ENCODE measurements around the gene VPS26C. TPM values are rescaled to one million over a fixed set of nuclear protein-coding genes. Genes with fewer than 3 reads are reported as not detected.

VPS26C gene
- total and polyA plus RNA-seq, 2 of the 8 experiments (the other 6 are each of a cell fraction or from before 2014, with no cell fraction given), result 43.5 to 71.6 TPM

GRCh38 chr21:37208741-37209225 is 58.4 kb downstream of the VPS26C start:
- POLR2A ChIA-PET (ENCODE audit: partially characterized antibody), result no interaction called here
- no peak for TF ChIP-seq TEAD4 (IDR thresholded peaks at IDR 0.05; ENCODE audit: low read depth, low read length)
- TF ChIP-seq CTBP2 (IDR thresholded peaks at IDR 0.05; ENCODE audit: borderline replicate concordance, insufficient read depth, insufficient read length, low read length), result no peak
- no peak for TF ChIP-seq EP300 (IDR thresholded peaks at IDR 0.05; ENCODE audit: borderline replicate concordance in 1 of 2, low read depth in 2 of 2, low read length in 2 of 2)
- TF ChIP-seq POLR2A (IDR thresholded peaks at IDR 0.05; ENCODE audit: control extremely low read depth in 1 of 2, low read depth in 2 of 2, low read length in 2 of 2), result no peak
- TF ChIP-seq BACH1 (IDR thresholded peaks at IDR 0.05; ENCODE audit: low read length), result no peak
- no peak for TF ChIP-seq CTCF (IDR thresholded peaks at IDR 0.05; ENCODE audit: control extremely low read depth in 1 of 3, insufficient read depth in 1 of 3, low read depth in 1 of 3, low read length in 3 of 3)
- TF ChIP-seq EZH2 (IDR thresholded peaks at IDR 0.05; ENCODE audit: low read depth, low read length, severe bottlenecking), result no peak
- no peak for TF ChIP-seq SRF (IDR thresholded peaks at IDR 0.05; ENCODE audit: low read depth, low read length)
- no peak for TF ChIP-seq SP1 (IDR thresholded peaks at IDR 0.05; ENCODE audit: low read depth, low read length)
- no peak for TF ChIP-seq HDAC2 (IDR thresholded peaks at IDR 0.05; ENCODE audit: borderline replicate concordance in 1 of 2, low read depth in 2 of 2, low read length in 2 of 2)
- TF ChIP-seq JUN (IDR thresholded peaks at IDR 0.05; ENCODE audit: low read depth, low read length), result no peak
- TF ChIP-seq CREB1 (IDR thresholded peaks at IDR 0.05), result no peak
- H3K27ac ChIP-seq (ENCODE audit: low read depth, low read length), result no peak overlapping the region

More at GRCh38 chr21:37208741-37209225, 58.4 kb downstream of the VPS26C start:
- CTCF ChIA-PET (ENCODE audit: partially characterized antibody), result no interaction called here
- Histone ChIP-seq H4K8ac (ENCODE audit: extremely low read depth, insufficient read depth, low read length) (no peak overlapping the region), H2BK5ac (ENCODE audit: low read depth, low read length) (no peak overlapping the region), H4K5ac (ENCODE audit: insufficient read length, low read depth, low read length) (no peak overlapping the region), H4K91ac (replicated peaks; ENCODE audit: insufficient read length, low read length) (no peak overlapping the region), H3K23ac (ENCODE audit: insufficient read length) (no peak overlapping the region), H3K36me3 (ENCODE audit: control insufficient read depth in 2 of 4, insufficient read depth in 4 of 4, low read length in 3 of 4) (no peaks in the 10 kb centered on the region), H2BK120ac (replicated peaks; ENCODE audit: low read depth, low read length) (no peak overlapping the region), H2BK20ac (ENCODE audit: low read length) (no peak overlapping the region), H3K14ac (ENCODE audit: insufficient read length) (no peak overlapping the region), H2BK12ac (ENCODE audit: low read depth, low read length) (no peak overlapping the region), H3K79me2 (ENCODE audit: control insufficient read depth in 1 of 2, insufficient read depth in 2 of 2, low read length in 2 of 2) (no peaks in the 10 kb centered on the region), H3K4ac (replicated peaks; ENCODE audit: insufficient read length, low read depth, low read length) (no peak overlapping the region), H3K56ac (replicated peaks; ENCODE audit: insufficient read length, low read depth, low read length) (no peak overlapping the region), H2AK5ac (ENCODE audit: low read depth, low read length) (no peak overlapping the region), H2BK15ac (ENCODE audit: low read length) (no peak overlapping the region), H3K27me3 (replicated peaks in 1 of 4; ENCODE audit: control insufficient read depth in 3 of 4, extremely low read depth in 1 of 4, insufficient read depth in 3 of 4, low read length in 3 of 4) (no peaks in the 10 kb centered on the region), H3K4me1 (replicated peaks in 1 of 4; ENCODE audit: control insufficient read depth in 3 of 4, insufficient read depth in 4 of 4, low read length in 3 of 4) (no peaks in the 10 kb centered on the region), H3K9me3 (ENCODE audit: insufficient read depth in 2 of 2, low read depth in 1 of 2, low read length in 1 of 2) (0 out of 4 replicates have a peak, but pooled peaks cover 0 to 8% of the 10 kb centered on the region in 2 experiments), H2AFZ (ENCODE audit: low read length) (no peak overlapping the region), H4K20me1 (replicated peaks in 1 of 2; ENCODE audit: control insufficient read depth in 1 of 2, insufficient read depth in 2 of 2, low read length in 2 of 2) (no peaks in the 10 kb centered on the region), H3K9ac (replicated peaks in 1 of 4; ENCODE audit: extremely low read depth in 1 of 4, low read depth in 3 of 4, low read length in 3 of 4) (no peak overlapping the region), H3K4me3 (ENCODE audit: extremely low read depth in 1 of 4, insufficient read depth in 2 of 4, low read depth in 3 of 4, low read length in 4 of 4) (no peak overlapping the region), H3K4me2 (ENCODE audit: insufficient read depth in 1 of 2, low read depth in 2 of 2, low read length in 2 of 2) (no peak overlapping the region), H3K23me2 (ENCODE audit: low read depth, low read length) (no peaks in the 10 kb centered on the region), H3K79me1 (ENCODE audit: low read depth, low read length) (no peaks in the 10 kb centered on the region), H3K18ac (ENCODE audit: extremely low read depth, low read length) (no peak overlapping the region)
- FAIRE-seq (no peak), DNase-seq (ENCODE audit: low read depth in 1 of 2, low spot score in 2 of 2) (no peak)
- 93% methylated on average over 8 of the region's 15 CpGs; no CpG with 5 or more reads in 1 of the 2 experiments for WGBS, 2 experiments (ENCODE audit: extremely low coverage in 1 of 2, insufficient coverage in 1 of 2, insufficient read length in 1 of 2, insufficient replicate concordance in 2 of 2, low coverage in 1 of 2, low lambda C conversion rate in 2 of 2, missing lambda C conversion rate in 1 of 2)
